Stomach (tissue), 4 donors: Measurements from ENCODE around the gene RASAL3.

ENCODE experiments used
- POLR2AphosphoS5 ChIP-seq, 3 donors: sonication (generic); formaldehyde crosslinking; IDR thresholded peaks; one replicate each; pipeline ENCODE4 v1.6.1; 2016; ENCODE audit warnings: antibody characterized with exemption in 3 of 3
- TF ChIP-seq, protein P1 (sequence below), 7 experiments: fragments of 450-650 bp in 4 of 7; fragments of 200-600 bp in 3 of 7; sonication (generic) in 3 of 7; IDR thresholded peaks; one replicate each; pipeline ENCODE4 v1.5.1; 2016 to 2019; ENCODE audit warnings: antibody characterized with exemption in 7 of 7, control low read depth in 2 of 7, mild to moderate bottlenecking in 1 of 7

DNA sequence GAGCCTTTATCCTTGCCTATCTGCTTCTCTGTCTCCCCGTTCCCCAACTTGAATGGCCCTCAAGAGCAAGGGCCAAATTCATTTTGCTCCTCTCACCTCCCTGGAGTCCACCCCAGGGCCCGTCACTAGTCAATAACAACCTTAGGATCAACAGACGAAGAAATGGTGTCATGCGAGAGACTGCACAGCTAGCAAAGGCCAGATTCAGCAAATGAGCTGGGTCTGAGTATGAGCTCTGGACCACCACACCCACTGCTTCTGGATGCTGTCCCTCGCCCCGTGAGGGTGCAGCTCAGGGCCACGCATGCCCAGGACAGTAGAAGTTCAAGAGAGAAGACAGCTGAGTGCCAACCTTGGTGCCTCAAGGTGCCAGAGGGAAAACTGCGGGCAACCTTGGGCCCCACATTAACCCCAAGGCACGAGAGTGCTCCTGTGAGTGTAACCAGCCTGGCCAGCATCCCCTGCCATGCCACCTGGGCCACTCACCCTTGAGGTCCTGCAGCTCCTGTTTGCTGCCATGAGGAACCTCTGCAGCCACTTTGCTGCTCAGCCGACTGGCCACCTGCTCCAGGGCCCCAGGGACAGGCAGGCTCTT is 33.7 kb downstream of the RASAL3 start:
- TF ChIP-seq POLR2AphosphoS5 (IDR thresholded peaks at IDR 0.05): no peak
- TF ChIP-seq, protein P1, sequence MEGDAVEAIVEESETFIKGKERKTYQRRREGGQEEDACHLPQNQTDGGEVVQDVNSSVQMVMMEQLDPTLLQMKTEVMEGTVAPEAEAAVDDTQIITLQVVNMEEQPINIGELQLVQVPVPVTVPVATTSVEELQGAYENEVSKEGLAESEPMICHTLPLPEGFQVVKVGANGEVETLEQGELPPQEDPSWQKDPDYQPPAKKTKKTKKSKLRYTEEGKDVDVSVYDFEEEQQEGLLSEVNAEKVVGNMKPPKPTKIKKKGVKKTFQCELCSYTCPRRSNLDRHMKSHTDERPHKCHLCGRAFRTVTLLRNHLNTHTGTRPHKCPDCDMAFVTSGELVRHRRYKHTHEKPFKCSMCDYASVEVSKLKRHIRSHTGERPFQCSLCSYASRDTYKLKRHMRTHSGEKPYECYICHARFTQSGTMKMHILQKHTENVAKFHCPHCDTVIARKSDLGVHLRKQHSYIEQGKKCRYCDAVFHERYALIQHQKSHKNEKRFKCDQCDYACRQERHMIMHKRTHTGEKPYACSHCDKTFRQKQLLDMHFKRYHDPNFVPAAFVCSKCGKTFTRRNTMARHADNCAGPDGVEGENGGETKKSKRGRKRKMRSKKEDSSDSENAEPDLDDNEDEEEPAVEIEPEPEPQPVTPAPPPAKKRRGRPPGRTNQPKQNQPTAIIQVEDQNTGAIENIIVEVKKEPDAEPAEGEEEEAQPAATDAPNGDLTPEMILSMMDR (IDR thresholded peaks at IDR 0.05): no peak
